GM18951 (cell line): Measurements from ENCODE around the gene RBM12.
"Not testable (repeated sequence)": the region's sequence is repeated elsewhere in the genome, so short reads cannot be mapped to it uniquely, and the experiment has no call there.

Experiments used
- POLR2A ChIP-seq: IDR thresholded peaks from 4 replicates; pipeline ENCODE4 v1.6.1; 2011; ENCODE audit warnings: mild to moderate bottlenecking; ENCODE audit not compliant: insufficient read length, insufficient read depth; ENCODE audit errors: extremely low read depth
- in situ Hi-C: fragments of 300-500 bp; cut with MboI; formaldehyde crosslinking; loops from one replicate; pipeline ENCODE4 v1.12.0; 2022; ENCODE audit warnings: low sequenced_read_pairs, mixed read lengths, inconsistent platforms; ENCODE audit not compliant: unreplicated experiment

The RBM12 gene

GRCh38 chr20:35702824-35703695 is 38.4 kb upstream of the RBM12 start:
- in situ Hi-C loops, result no loop called here
- no peak for TF ChIP-seq POLR2A

GRCh38 chr20:35702051-35702823 is 37.5 kb upstream of the RBM12 start:
- in situ Hi-C loops, result no loop called here
- peak; percentile 6 for TF ChIP-seq POLR2A

- in situ Hi-C loops, result no loop called here
- peak; percentile 8 for TF ChIP-seq POLR2A
These were observed 36.0 kb upstream of the RBM12 start for GRCh38 chr20:35700625-35701148.

GRCh38 chr20:35699957-35700624 is 35.4 kb upstream of the RBM12 start:
- TF ChIP-seq POLR2A, result no peak
- in situ Hi-C loops, result no loop called here

GRCh38 chr20:35699127-35699956 is 34.6 kb upstream of the RBM12 start, which contains the start of the genes NFS1 and ROMO1:
NFS1 (minus strand) TSS chr20:35699352; CDS start chr20:35699288, 64 bp downstream.
ROMO1 (plus strand) TSS chr20:35699405; CDS start chr20:35699633, 228 bp downstream.
- TF ChIP-seq POLR2A, result peak; percentile 84
- in situ Hi-C loops, result no loop called here

- in situ Hi-C loops, result no loop called here
- no peak for TF ChIP-seq POLR2A
These were observed 33.8 kb upstream of the RBM12 start for GRCh38 chr20:35698298-35699126.

- TF ChIP-seq POLR2A, result no peak
- in situ Hi-C loops, result no loop called here
These were observed 33.1 kb upstream of the RBM12 start for GRCh38 chr20:35697696-35698297.

GRCh38 chr20:35695978-35696377 is 31.3 kb upstream of the RBM12 start:
- TF ChIP-seq POLR2A, result no peak
- in situ Hi-C loops, result no loop called here

- no peak for TF ChIP-seq POLR2A
- in situ Hi-C loops, result no loop called here
These were observed 30.6 kb upstream of the RBM12 start for GRCh38 chr20:35695245-35695749.

GRCh38 chr20:35690265-35690664 is 25.6 kb upstream of the RBM12 start:
- in situ Hi-C loops, result no loop called here
- no peak for TF ChIP-seq POLR2A

- in situ Hi-C loops, result not testable (repeated sequence)
These were observed 22.2 kb upstream of the RBM12 start for GRCh38 chr20:35686872-35687271.

GRCh38 chr20:35685368-35685767 is 20.7 kb upstream of the RBM12 start:
- in situ Hi-C loops, result not testable (repeated sequence)
